ENCODE measurements around the gene BRSK2. TPM values are rescaled to one million over a fixed set of nuclear protein-coding genes. Genes with fewer than 3 reads are reported as not detected.

Gene BRSK2
- total RNA-seq, 1 donor from 2014 or later, result not detected

DNA sequence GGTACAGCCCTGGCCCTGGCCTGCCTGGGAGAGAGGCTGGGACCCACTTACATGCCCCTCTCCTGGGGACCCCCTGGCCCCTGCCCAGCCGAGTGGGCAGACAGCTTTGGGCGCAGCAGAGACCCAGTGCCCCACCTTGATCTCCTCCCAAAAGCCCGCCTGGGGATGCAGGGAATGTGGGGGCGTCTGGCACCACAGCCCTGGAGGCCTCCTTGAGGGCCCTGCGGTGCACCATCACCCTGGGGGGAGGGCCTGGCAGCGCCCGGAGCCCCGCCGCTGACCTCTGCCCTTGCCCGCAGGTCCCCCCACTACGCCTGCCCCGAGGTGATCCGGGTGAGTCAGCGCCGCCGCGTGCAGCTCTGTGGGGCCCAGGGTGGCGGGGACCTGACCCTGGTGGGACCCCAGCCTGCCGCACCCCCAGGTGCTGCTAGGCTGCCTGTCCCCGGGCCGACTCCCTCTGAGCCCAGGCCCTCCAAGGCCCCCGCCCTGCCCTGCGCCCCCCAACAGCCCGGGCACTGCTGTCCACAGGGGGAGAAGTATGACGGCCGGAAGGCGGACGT is 53.2 kb downstream of the BRSK2 start:
- DNase-seq (ENCODE audit: low read depth), result no peak
- H3K36me3 ChIP-seq (ENCODE audit: control insufficient read depth, insufficient read depth, low read length), result no peaks in the 10 kb centered on the region
- no peak for FAIRE-seq
- no peak overlapping the region for H3K4me3 ChIP-seq (ENCODE audit: low read depth, low read length)
- TF ChIP-seq, protein P1, sequence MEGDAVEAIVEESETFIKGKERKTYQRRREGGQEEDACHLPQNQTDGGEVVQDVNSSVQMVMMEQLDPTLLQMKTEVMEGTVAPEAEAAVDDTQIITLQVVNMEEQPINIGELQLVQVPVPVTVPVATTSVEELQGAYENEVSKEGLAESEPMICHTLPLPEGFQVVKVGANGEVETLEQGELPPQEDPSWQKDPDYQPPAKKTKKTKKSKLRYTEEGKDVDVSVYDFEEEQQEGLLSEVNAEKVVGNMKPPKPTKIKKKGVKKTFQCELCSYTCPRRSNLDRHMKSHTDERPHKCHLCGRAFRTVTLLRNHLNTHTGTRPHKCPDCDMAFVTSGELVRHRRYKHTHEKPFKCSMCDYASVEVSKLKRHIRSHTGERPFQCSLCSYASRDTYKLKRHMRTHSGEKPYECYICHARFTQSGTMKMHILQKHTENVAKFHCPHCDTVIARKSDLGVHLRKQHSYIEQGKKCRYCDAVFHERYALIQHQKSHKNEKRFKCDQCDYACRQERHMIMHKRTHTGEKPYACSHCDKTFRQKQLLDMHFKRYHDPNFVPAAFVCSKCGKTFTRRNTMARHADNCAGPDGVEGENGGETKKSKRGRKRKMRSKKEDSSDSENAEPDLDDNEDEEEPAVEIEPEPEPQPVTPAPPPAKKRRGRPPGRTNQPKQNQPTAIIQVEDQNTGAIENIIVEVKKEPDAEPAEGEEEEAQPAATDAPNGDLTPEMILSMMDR (IDR thresholded peaks at IDR 0.05; ENCODE audit: insufficient read depth, low read length, severe bottlenecking), result no peak
- no peaks in the 10 kb centered on the region for H3K27me3 ChIP-seq (ENCODE audit: control insufficient read depth, insufficient read depth, low read length)

DNA sequence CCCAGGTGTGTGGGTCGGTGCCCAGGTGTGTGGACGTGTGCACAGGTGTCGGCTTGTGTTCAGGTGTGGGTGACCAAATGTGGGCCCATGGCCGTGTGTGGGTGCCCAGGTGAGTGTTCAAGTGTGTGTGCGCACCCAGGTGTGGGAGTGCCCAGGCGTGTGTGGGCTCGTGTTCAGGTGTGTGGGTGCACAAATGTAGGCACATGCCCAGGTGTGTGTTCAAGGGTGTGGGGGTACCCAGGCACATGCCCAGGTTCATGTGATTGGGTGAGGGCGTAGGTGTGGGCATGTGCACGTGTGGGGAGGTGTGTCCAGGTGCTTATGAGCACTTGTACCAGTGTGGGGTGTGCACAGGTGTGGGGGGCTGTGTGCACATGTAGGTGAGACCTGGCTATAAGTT is 54.0 kb downstream of the BRSK2 start:
- H3K27me3 ChIP-seq (ENCODE audit: control insufficient read depth, insufficient read depth, low read length), result no peaks in the 10 kb centered on the region
- FAIRE-seq (no peak), DNase-seq (ENCODE audit: low read depth) (no peak)
- H3K36me3 ChIP-seq (ENCODE audit: control insufficient read depth, insufficient read depth, low read length), result no peaks in the 10 kb centered on the region
- no peak overlapping the region for H3K4me3 ChIP-seq (ENCODE audit: low read depth, low read length)
- TF ChIP-seq, protein P1 (IDR thresholded peaks at IDR 0.05; ENCODE audit: insufficient read depth, low read length, severe bottlenecking), result no peak

DNA sequence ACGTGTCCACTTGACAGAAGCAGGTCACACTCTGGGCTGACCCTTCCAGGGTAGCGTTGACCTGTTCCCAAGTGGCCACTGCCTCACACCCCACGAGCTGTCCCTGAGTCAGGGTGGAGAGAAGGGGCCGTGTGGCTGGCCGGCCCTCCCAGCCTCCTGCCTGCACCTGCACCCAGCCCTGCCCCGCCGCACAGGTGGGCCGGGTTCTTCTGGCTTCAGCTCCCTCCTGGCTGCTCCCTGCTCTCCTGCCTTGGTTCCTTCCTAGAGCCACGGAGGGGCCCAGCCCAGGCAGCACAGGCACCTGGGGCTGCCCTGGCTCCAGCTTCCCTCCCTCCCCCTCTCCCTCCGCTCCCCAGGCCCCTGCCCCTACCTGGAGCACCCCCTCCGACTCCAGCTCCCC is 54.6 kb downstream of the BRSK2 start:
- TF ChIP-seq, protein P1 (IDR thresholded peaks at IDR 0.05; ENCODE audit: insufficient read depth, low read length, severe bottlenecking), result no peak
- H3K4me3 ChIP-seq (ENCODE audit: low read depth, low read length), result no peak overlapping the region
- DNase-seq (ENCODE audit: low read depth) (no peak), FAIRE-seq (no peak)
- H3K36me3 ChIP-seq (ENCODE audit: control insufficient read depth, insufficient read depth, low read length), result no peaks in the 10 kb centered on the region
- H3K27me3 ChIP-seq (ENCODE audit: control insufficient read depth, insufficient read depth, low read length), result no peaks in the 10 kb centered on the region

DNA sequence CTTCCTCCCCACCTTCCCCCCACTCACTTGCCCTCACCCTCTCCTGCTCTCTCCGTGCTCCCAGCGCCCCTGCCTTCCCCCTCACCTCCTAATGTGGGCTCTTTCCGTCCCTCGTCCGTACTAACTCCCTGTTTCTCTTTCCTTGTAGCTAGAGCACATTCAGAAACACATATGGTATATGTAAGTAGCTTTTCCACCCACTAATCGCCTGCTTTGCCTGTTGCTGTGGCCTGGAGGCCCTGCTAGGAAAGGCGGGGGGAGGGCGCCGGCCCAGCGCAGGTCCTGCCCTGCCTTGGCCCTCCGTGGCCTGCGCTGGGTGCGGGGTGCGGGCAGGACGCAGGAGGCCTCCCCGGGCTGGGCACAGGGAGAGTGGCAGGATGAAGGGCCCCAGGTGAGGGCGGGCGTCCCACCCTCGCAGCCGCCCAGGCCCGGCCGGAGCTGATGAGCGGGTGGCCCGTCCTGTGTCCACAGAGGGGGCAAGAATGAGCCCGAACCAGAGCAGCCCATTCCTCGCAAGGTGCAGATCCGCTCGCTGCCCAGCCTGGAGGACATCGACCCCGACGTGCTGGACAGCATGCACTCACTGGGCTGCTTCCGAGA is 55.2 kb downstream of the BRSK2 start:
- no peak for FAIRE-seq
- DNase-seq (ENCODE audit: low read depth), result no peak
- Histone ChIP-seq H3K36me3 (ENCODE audit: control insufficient read depth, insufficient read depth, low read length) (no peaks in the 10 kb centered on the region), H3K4me3 (ENCODE audit: low read depth, low read length) (no peak overlapping the region), H3K27me3 (ENCODE audit: control insufficient read depth, insufficient read depth, low read length) (no peaks in the 10 kb centered on the region)
- TF ChIP-seq, protein P1 (IDR thresholded peaks at IDR 0.05; ENCODE audit: insufficient read depth, low read length, severe bottlenecking), result no peak

DNA sequence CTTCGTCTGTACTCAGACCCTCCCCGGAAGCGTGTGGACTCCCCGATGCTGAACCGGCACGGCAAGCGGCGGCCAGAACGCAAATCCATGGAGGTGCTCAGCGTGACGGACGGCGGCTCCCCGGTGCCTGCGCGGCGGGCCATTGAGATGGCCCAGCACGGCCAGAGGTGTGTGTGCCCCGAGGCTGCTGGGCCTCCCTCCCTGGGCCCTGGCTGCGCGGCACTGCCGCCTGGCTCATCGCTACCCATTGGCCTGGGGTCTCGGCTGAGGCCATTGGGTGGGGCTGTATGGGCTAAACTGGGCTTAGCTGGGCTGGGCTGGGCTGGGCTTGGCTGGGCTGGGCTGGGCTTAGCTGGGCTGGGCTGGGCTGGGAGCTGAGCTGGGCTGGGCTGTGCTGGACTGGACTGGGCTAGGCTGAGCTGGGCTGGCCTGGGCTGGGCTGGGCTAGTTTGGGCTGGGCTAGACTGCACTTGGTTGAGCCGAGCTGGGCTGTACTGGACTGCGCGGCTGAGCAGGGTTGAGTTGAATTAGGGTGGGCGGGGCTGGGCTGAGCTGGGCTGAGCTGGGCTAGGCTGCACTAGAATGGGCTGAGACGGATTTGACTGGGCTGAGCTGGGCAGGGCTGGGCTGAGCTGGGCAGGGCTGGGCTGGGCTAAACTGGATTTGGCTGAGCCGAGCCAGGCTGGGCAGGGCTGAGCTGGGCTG is 56.2 kb downstream of the BRSK2 start:
- TF ChIP-seq, protein P1 (IDR thresholded peaks at IDR 0.05; ENCODE audit: insufficient read depth, low read length, severe bottlenecking), result no peak
- DNase-seq (ENCODE audit: low read depth) (no peak), FAIRE-seq (no peak)
- no peak overlapping the region for H3K4me3 ChIP-seq (ENCODE audit: low read depth, low read length)
- no peaks in the 10 kb centered on the region for H3K27me3 ChIP-seq (ENCODE audit: control insufficient read depth, insufficient read depth, low read length)
- no peaks in the 10 kb centered on the region for H3K36me3 ChIP-seq (ENCODE audit: control insufficient read depth, insufficient read depth, low read length)
